CD4-positive, alpha-beta T cell (primary cell): ENCODE results near the gene FZR1. TPM values are rescaled to one million over a fixed set of nuclear protein-coding genes. Genes with fewer than 3 reads are reported as not detected.

Experiments used
- ATAC-seq: fragments of 200-7000 bp; cut with Tn5 transposase; one replicate; pipeline ENCODE4 v1.10.0; 2022; ENCODE audit warnings: mild to moderate bottlenecking; ENCODE audit not compliant: poor library complexity
- CTCF ChIA-PET: fragments of 350-600 bp; sonication (Branson Sonifier 250); formaldehyde crosslinking; loops from one replicate; lab custom pipeline; 2021; ENCODE audit warnings: antibody characterized with exemption, inconsistent platforms; lab: Charles Lee
- POLR2A ChIA-PET: fragments of 350-600 bp; sonication (Branson Sonifier 250); formaldehyde crosslinking; loops from one replicate; lab custom pipeline; 2021; ENCODE audit warnings: antibody characterized with exemption, inconsistent platforms; lab: Charles Lee
- DNase-seq, 14 experiments: peaks; one replicate each; pipeline ENCODE4 v3.0.0-alpha.2; 2013 to 2020; ENCODE audit warnings: mixed read lengths in 2 of 14
- H3K27ac ChIP-seq, 2 donors: one replicate each; pipeline versions ENCODE4 v1.5.1 to v1.7.0; 2013; ENCODE audit warnings: low read length in 2 of 2, low read depth in 1 of 2, mild to moderate bottlenecking in 1 of 2
- H3K27me3 ChIP-seq, 2 experiments: 1 replicate in 1 of 2; 2 replicates in 1 of 2; pipeline versions ENCODE4 v1.6.1 to v1.7.0; 2013; ENCODE audit warnings: low read length in 2 of 2, control low read depth in 1 of 2, mild to moderate bottlenecking in 1 of 2, moderate library complexity in 1 of 2; ENCODE audit not compliant: insufficient read depth in 2 of 2, control insufficient read depth in 1 of 2
- H3K36me3 ChIP-seq: one replicate; pipeline ENCODE4 v1.6.1; 2013; ENCODE audit warnings: low read length, control low read depth; ENCODE audit not compliant: insufficient read depth
- H3K4me1 ChIP-seq: one replicate; pipeline ENCODE4 v1.6.1; 2013; ENCODE audit warnings: low read length, control low read depth; ENCODE audit not compliant: insufficient read depth
- H3K4me3 ChIP-seq: one replicate; pipeline ENCODE4 v1.5.1; 2013; ENCODE audit warnings: mild to moderate bottlenecking, low read length, moderate library complexity
- H3K9me3 ChIP-seq, 2 experiments: 1 replicate in 1 of 2; 2 replicates in 1 of 2; pipeline versions ENCODE4 v1.6.1 to v1.7.0; 2013; ENCODE audit warnings: low read length in 2 of 2, mild to moderate bottlenecking in 2 of 2, control low read depth in 1 of 2, moderate library complexity in 1 of 2; ENCODE audit not compliant: control insufficient read depth in 1 of 2, insufficient read depth in 1 of 2
- H3K27ac Mint-ChIP-seq: one replicate; pipeline ENCODE4 v1.8.0; 2020; ENCODE audit warnings: mixed read lengths
- H3K27me3 Mint-ChIP-seq: one replicate; pipeline ENCODE4 v1.8.0; 2021; ENCODE audit warnings: mixed read lengths
- H3K36me3 Mint-ChIP-seq: one replicate; pipeline ENCODE4 v1.8.0; 2021; ENCODE audit warnings: low read depth, mixed read lengths
- H3K4me1 Mint-ChIP-seq: one replicate; pipeline ENCODE4 v1.8.0; 2021; ENCODE audit warnings: low read depth, mixed read lengths
- H3K4me3 Mint-ChIP-seq: one replicate; pipeline ENCODE4 v1.8.0; 2020; ENCODE audit warnings: mild to moderate bottlenecking, mixed read lengths
- H3K9me3 Mint-ChIP-seq: one replicate; pipeline ENCODE4 v1.8.0; 2020; ENCODE audit warnings: mixed read lengths
- CTCF ChIP-seq: fragments of 200-600 bp; IDR thresholded peaks from one replicate; pipeline ENCODE4 v1.8.0; 2022; ENCODE audit warnings: antibody characterized with exemption, mild to moderate bottlenecking
- intact Hi-C, 2 experiments: fragments of 100-400 bp; cut with DNase I in 1 of 2; cut with micrococcal nuclease in 1 of 2; formaldehyde crosslinking; loops; one replicate each; pipeline versions ENCODE4 v1.15.1 to v1.9.0; 2023 to 2025; cut with DNase I, micrococcal nuclease
- total RNA-seq, 174 experiments: library from RNA in 2 of 174; stranded (reverse) in 2 of 174; gene quantifications; one replicate each; pipeline ENCODE4 v1.2.3 and lab custom pipeline; 2021 to 2026

The FZR1 gene
- total RNA-seq, 2 experiments from 2014 or later = 109 to 116 TPM

GRCh38 chr19:3501780-3502179 lies 4.3 kb upstream of the FZR1 start:
- Histone ChIP-seq H3K4me3 (no peak overlapping the region), H3K36me3 (peaks cover 3% of the 10 kb centered on the region), H3K27ac (no peak overlapping the region), H3K9me3 (no peaks in the 10 kb centered on the region), H3K4me1 (peaks cover 45% of the 10 kb centered on the region), H3K27me3 (no peaks in the 10 kb centered on the region)
- ChIA-PET POLR2A (interaction anchor here (0.6 to 1.4 kb wide), 3 partner anchors 43 to 317 kb away, joined by 3 to 5 read pairs (median 3); no protein-coding TSS in a partner anchor), CTCF (no interaction called here)
- ATAC-seq = no peak
- Mint-ChIP-seq H3K4me3 (no peak overlapping the region), H3K27me3 (no peaks in the 10 kb centered on the region), H3K9me3 (no peaks in the 10 kb centered on the region), H3K36me3 (peaks cover 21% of the 10 kb centered on the region), H3K27ac (no peak overlapping the region), H3K4me1 (peaks cover 37% of the 10 kb centered on the region)
- intact Hi-C loops = loop anchor here (5.0 to 10.0 kb wide), 3 partner anchors 69 to 447 kb away; partner anchors contain the start of gene TLE5 (in 1 of the 2)
- TF ChIP-seq CTCF = no peak
- no peak for DNase-seq

GRCh38 chr19:3503036-3503572 lies 3.0 kb upstream of the FZR1 start:
- H3K27ac Mint-ChIP-seq = no peak overlapping the region
- DNase-seq (no peak), ATAC-seq (no peak)
- H3K27ac ChIP-seq = no peak overlapping the region
- peak overlapping the region; percentile 4 for H3K4me3 Mint-ChIP-seq
- POLR2A ChIA-PET = no interaction called here
- peaks cover 3% of the 10 kb centered on the region for H3K36me3 ChIP-seq
- H3K4me1 ChIP-seq = peaks cover 55% of the 10 kb centered on the region
- H3K27me3 ChIP-seq = no peaks in the 10 kb centered on the region
- H3K27me3 Mint-ChIP-seq = no peaks in the 10 kb centered on the region
- TF ChIP-seq CTCF = no peak
- H3K9me3 Mint-ChIP-seq = no peaks in the 10 kb centered on the region
- peaks cover 38% of the 10 kb centered on the region for H3K4me1 Mint-ChIP-seq
- H3K9me3 ChIP-seq = no peaks in the 10 kb centered on the region
- CTCF ChIA-PET = no interaction called here
- intact Hi-C loops = loop anchor here (5.0 to 10.0 kb wide), 3 partner anchors 71 to 448 kb away; partner anchors contain the start of gene TLE5 (in 1 of the 2)
- no peak overlapping the region for H3K4me3 ChIP-seq
- peaks cover 20% of the 10 kb centered on the region for H3K36me3 Mint-ChIP-seq

- Histone ChIP-seq H3K4me3 (no peak overlapping the region), H3K4me1 (peaks cover 56% of the 10 kb centered on the region), H3K9me3 (no peaks in the 10 kb centered on the region), H3K27me3 (no peaks in the 10 kb centered on the region), H3K27ac (no peak overlapping the region), H3K36me3 (peaks cover 15% of the 10 kb centered on the region)
- H3K4me1 Mint-ChIP-seq = peaks cover 46% of the 10 kb centered on the region
- H3K27me3 Mint-ChIP-seq = no peaks in the 10 kb centered on the region
- DNase-seq (no peak), ATAC-seq (no peak)
- intact Hi-C loops = loop anchor here (5.0 to 10.0 kb wide), 5 partner anchors 43 to 450 kb away; partner anchors contain the start of genes HMG20B (in 1 of the 2) and TLE5 (in 1 of the 2)
- ChIA-PET CTCF (interaction anchor here (0.6 to 0.7 kb wide), 3 partner anchors 10 to 195 kb away, joined by 3 read pairs; partner anchors contain the start of gene PIP5K1C), POLR2A (no interaction called here)
- peak overlapping the region; percentile 67 for H3K4me3 Mint-ChIP-seq
- H3K27ac Mint-ChIP-seq = peak overlapping the region; percentile 95
- H3K36me3 Mint-ChIP-seq = peaks cover 30% of the 10 kb centered on the region
- no peak for TF ChIP-seq CTCF
- H3K9me3 Mint-ChIP-seq = no peaks in the 10 kb centered on the region
Measured at GRCh38 chr19:3504735-3505134, 1.4 kb upstream of the FZR1 start.
